Measurements from ENCODE around the gene RNU6-8.
A peak's percentile ranks its signal among the peaks of the same experiment; 100 is the strongest.

The RNU6-8 gene

GRCh38 chr14:32202998-32203882, at the start of gene RNU6-8:
Gene RNU6-8, minus strand, starts transcription at chr14:32203269.
- DNase-seq = peak; percentile 93 to 97

- peak; percentile 84 to 92 for DNase-seq
These were observed 49.1 kb upstream of the RNU6-8 start for GRCh38 chr14:32252030-32252670.

- DNase-seq = peak; percentile 46 to 50
These were observed 48.5 kb upstream of the RNU6-8 start for GRCh38 chr14:32251530-32251929.

GRCh38 chr14:32250681-32251080, 47.6 kb upstream of the RNU6-8 start:
- no peak for DNase-seq

- DNase-seq = no peak
These were observed 46.7 kb upstream of the RNU6-8 start for GRCh38 chr14:32249780-32250179.

GRCh38 chr14:32249371-32249770, 46.3 kb upstream of the RNU6-8 start:
- no peak for DNase-seq

GRCh38 chr14:32246751-32247150, 43.7 kb upstream of the RNU6-8 start:
- no peak for DNase-seq

- no peak for DNase-seq
These were observed 41.3 kb upstream of the RNU6-8 start for GRCh38 chr14:32244404-32244803.

GRCh38 chr14:32233260-32233659, 30.2 kb upstream of the RNU6-8 start:
- DNase-seq = no peak

- no peak for DNase-seq
These were observed 29.4 kb upstream of the RNU6-8 start for GRCh38 chr14:32232481-32232880.

GRCh38 chr14:32230695-32231280, 27.7 kb upstream of the RNU6-8 start:
- DNase-seq = no peak

- no peak for DNase-seq
These were observed 27.1 kb upstream of the RNU6-8 start for GRCh38 chr14:32230181-32230580.

- DNase-seq = no peak
These were observed 23.0 kb upstream of the RNU6-8 start for GRCh38 chr14:32226056-32226455.

GRCh38 chr14:32225378-32225920, 22.4 kb upstream of the RNU6-8 start:
- DNase-seq = no peak

- peak; percentile 61 to 76 for DNase-seq
These were observed 21.8 kb upstream of the RNU6-8 start for GRCh38 chr14:32224737-32225377.

GRCh38 chr14:32217301-32217700, 14.2 kb upstream of the RNU6-8 start:
- peak in 1 of 2 experiments; percentile 31 for DNase-seq

- DNase-seq = no peak
These were observed 9.8 kb upstream of the RNU6-8 start for GRCh38 chr14:32212833-32213232.

GRCh38 chr14:32211068-32211404, 8.0 kb upstream of the RNU6-8 start:
- no peak for DNase-seq

GRCh38 chr14:32209471-32209870, 6.4 kb upstream of the RNU6-8 start:
- no peak for DNase-seq

GRCh38 chr14:32208490-32208889, 5.4 kb upstream of the RNU6-8 start:
- peak in 1 of 2 experiments; percentile 21 for DNase-seq

GRCh38 chr14:32206552-32206951, 3.5 kb upstream of the RNU6-8 start:
- DNase-seq = no peak

GRCh38 chr14:32205984-32206383, 2.9 kb upstream of the RNU6-8 start:
- no peak for DNase-seq

GRCh38 chr14:32205554-32205953, 2.5 kb upstream of the RNU6-8 start:
- DNase-seq = no peak
